Keratinocyte (primary cell): ENCODE data around the gene HTRA3. TPM values are rescaled to one million over a fixed set of nuclear protein-coding genes. Genes with fewer than 3 reads are reported as not detected.

Experiments used
- DNase-seq: peaks from one replicate; pipeline ENCODE4 v3.0.0-alpha.2; 2011; ENCODE audit warnings: low read depth, missing footprints, low spot score
- FAIRE-seq: peaks from 2 replicates; lab custom pipeline; 2011; peaks lifted over from hg19 to GRCh38; lab: Jason Lieb, UNC
- H2AFZ ChIP-seq: 2 replicates; pipeline ENCODE4 v1.6.0; 2012; ENCODE audit warnings: low read length, control low read depth, inconsistent platforms; ENCODE audit not compliant: control insufficient read depth
- H3K27ac ChIP-seq: 2 replicates; pipeline ENCODE4 v1.5.1; 2011; ENCODE audit warnings: low read length; ENCODE audit not compliant: control insufficient read depth, insufficient read depth
- H3K27me3 ChIP-seq: 3 replicates; pipeline ENCODE4 v1.6.0; 2011; ENCODE audit warnings: low read length; ENCODE audit not compliant: control insufficient read depth, insufficient read depth; ENCODE audit errors: extremely low read depth
- H3K36me3 ChIP-seq, 2 experiments: 2 replicates in 1 of 2; 3 replicates in 1 of 2; pipeline ENCODE4 v1.5.1; 2011; ENCODE audit warnings: low read length in 2 of 2, mild to moderate bottlenecking in 1 of 2; ENCODE audit not compliant: control insufficient read depth in 2 of 2, insufficient read depth in 2 of 2; ENCODE audit errors: extremely low read depth in 1 of 2
- H3K4me1 ChIP-seq: 3 replicates; pipeline ENCODE4 v1.5.1; 2011; ENCODE audit warnings: low read length; ENCODE audit not compliant: control insufficient read depth, insufficient read depth; ENCODE audit errors: extremely low read depth
- H3K4me2 ChIP-seq: 3 replicates; pipeline ENCODE4 v1.6.0; 2011; ENCODE audit warnings: low read depth, low read length; ENCODE audit not compliant: control insufficient read depth, insufficient read depth; ENCODE audit errors: extremely low read depth
- H3K4me3 ChIP-seq, 3 experiments: fragments of 200-600 bp in 1 of 3; sonication (generic) in 1 of 3; 2 replicates in 2 of 3; 3 replicates in 1 of 3; pipeline ENCODE4 v1.5.1; 2011 to 2016; ENCODE audit warnings: low read length in 3 of 3, mild to moderate bottlenecking in 3 of 3, control low read depth in 2 of 3, inconsistent platforms in 1 of 3, low read depth in 1 of 3, mixed read lengths in 1 of 3, mixed run types in 1 of 3, moderate library complexity in 1 of 3; ENCODE audit not compliant: control insufficient read depth in 2 of 3, insufficient read depth in 2 of 3; ENCODE audit errors: extremely low read depth in 1 of 3
- H3K79me2 ChIP-seq: 2 replicates; pipeline ENCODE4 v1.6.0; 2012; ENCODE audit warnings: low read length; ENCODE audit not compliant: control insufficient read depth, insufficient read depth
- H3K9ac ChIP-seq: 3 replicates; pipeline ENCODE4 v1.6.0; 2011; ENCODE audit warnings: low read length; ENCODE audit not compliant: control insufficient read depth, insufficient read depth; ENCODE audit errors: extremely low read depth
- H3K9me1 ChIP-seq: 3 replicates; pipeline ENCODE4 v1.6.0; 2011; ENCODE audit warnings: low read length; ENCODE audit not compliant: control insufficient read depth, insufficient read depth; ENCODE audit errors: extremely low read depth
- H3K9me3 ChIP-seq: 2 replicates; pipeline ENCODE4 v1.5.1; 2012; ENCODE audit warnings: low read depth, low read length; ENCODE audit not compliant: control insufficient read depth
- H4K20me1 ChIP-seq: 3 replicates; pipeline ENCODE4 v1.6.0; 2011; ENCODE audit warnings: low read length; ENCODE audit not compliant: control insufficient read depth, insufficient read depth; ENCODE audit errors: extremely low read depth
- EZH2 ChIP-seq: IDR thresholded peaks from one replicate; pipeline ENCODE4 v1.6.1; 2012; ENCODE audit warnings: inconsistent platforms, mild to moderate bottlenecking, low read length, moderate library complexity
- dilution Hi-C: fragments of 300-500 bp; cut with MboI; formaldehyde crosslinking; loops from one replicate; pipeline ENCODE4 v1.7.0; 2020; ENCODE audit warnings: low sequenced_read_pairs; ENCODE audit not compliant: extremely low pct_ligation_motif_present
- polyA plus RNA-seq, 5 experiments: library from polyadenylated mRNA; depleted of rRNA in 3 of 5; stranded (reverse) in 3 of 5; stranded (forward) in 1 of 5; unstranded in 1 of 5; fragments of >200 nt; gene quantifications; 1 replicate in 1 of 5; 2 replicates in 3 of 5; 3 replicates in 1 of 5; pipeline versions ENCODE4 v1.2.1 to v1.2.3, GENCODE V29; 2011 to 2012; ENCODE audit warnings: missing spikeins in 2 of 5, low read depth in 1 of 5, low replicate concordance in 1 of 5
- TF ChIP-seq, protein P1 (sequence below), 3 experiments: IDR thresholded peaks in 1 of 3; conservative IDR thresholded peaks in 1 of 3; optimal IDR thresholded peaks in 1 of 3; 2 replicates in 2 of 3; 3 replicates in 1 of 3; pipeline versions ENCODE3 to v1.5.1; 2011; ENCODE audit warnings: low read length in 3 of 3, mild to moderate bottlenecking in 3 of 3, moderate library complexity in 2 of 3, control low read depth in 1 of 3, inconsistent platforms in 1 of 3; ENCODE audit not compliant: insufficient read depth in 2 of 3; ENCODE audit errors: extremely low read depth in 1 of 3

Gene HTRA3
- polyA plus RNA-seq, 1 donor (not counting 4 experiments of a cell fraction or from before 2014, with no cell fraction given): not detected

- dilution Hi-C loops: no loop called here
Measured at GRCh38 chr4:8304827-8305695, 35.5 kb downstream of the HTRA3 start.

DNA sequence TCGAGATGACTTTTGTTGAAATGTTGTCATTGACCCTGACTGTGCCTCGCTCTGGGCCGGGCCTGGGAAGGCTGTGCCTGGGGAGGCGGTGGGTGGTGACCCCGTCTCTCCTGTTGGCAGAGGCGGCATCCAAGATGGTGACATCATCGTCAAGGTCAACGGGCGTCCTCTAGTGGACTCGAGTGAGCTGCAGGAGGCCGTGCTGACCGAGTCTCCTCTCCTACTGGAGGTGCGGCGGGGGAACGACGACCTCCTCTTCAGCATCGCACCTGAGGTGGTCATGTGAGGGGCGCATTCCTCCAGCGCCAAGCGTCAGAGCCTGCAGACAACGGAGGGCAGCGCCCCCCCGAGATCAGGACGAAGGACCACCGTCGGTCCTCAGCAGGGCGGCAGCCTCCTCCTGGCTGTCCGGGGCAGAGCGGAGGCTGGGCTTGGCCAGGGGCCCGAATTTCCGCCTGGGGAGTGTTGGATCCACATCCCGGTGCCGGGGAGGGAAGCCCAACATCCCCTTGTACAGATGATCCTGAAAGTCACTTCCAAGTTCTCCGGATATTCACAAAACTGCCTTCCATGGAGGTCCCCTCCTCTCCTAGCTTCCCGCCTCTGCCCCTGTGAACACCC lies 36.4 kb downstream of the HTRA3 start:
- dilution Hi-C loops: no loop called here
- Histone ChIP-seq H2AFZ (no peak overlapping the region), H3K9me3 (no peaks in the 10 kb centered on the region), H3K9ac (no peak overlapping the region), H4K20me1 (no peaks in the 10 kb centered on the region), H3K79me2 (no peaks in the 10 kb centered on the region), H3K36me3 (no peaks in the 10 kb centered on the region), H3K9me1 (no peaks in the 10 kb centered on the region), H3K4me3 (no peak overlapping the region), H3K27me3 (peaks cover 15% of the 10 kb centered on the region), H3K4me1 (peaks cover 4% of the 10 kb centered on the region), H3K4me2 (no peak overlapping the region), H3K27ac (no peak overlapping the region)
- no peak for FAIRE-seq
- TF ChIP-seq, protein P1, sequence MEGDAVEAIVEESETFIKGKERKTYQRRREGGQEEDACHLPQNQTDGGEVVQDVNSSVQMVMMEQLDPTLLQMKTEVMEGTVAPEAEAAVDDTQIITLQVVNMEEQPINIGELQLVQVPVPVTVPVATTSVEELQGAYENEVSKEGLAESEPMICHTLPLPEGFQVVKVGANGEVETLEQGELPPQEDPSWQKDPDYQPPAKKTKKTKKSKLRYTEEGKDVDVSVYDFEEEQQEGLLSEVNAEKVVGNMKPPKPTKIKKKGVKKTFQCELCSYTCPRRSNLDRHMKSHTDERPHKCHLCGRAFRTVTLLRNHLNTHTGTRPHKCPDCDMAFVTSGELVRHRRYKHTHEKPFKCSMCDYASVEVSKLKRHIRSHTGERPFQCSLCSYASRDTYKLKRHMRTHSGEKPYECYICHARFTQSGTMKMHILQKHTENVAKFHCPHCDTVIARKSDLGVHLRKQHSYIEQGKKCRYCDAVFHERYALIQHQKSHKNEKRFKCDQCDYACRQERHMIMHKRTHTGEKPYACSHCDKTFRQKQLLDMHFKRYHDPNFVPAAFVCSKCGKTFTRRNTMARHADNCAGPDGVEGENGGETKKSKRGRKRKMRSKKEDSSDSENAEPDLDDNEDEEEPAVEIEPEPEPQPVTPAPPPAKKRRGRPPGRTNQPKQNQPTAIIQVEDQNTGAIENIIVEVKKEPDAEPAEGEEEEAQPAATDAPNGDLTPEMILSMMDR (optimal IDR thresholded peaks at IDR 0.05 in 1 of 3, IDR thresholded peaks at IDR 0.05 in 1 of 3, conservative IDR thresholded peaks at IDR 0.05 in 1 of 3; ENCODE audit: extremely low read depth in 1 of 3, insufficient read depth in 2 of 3, low read length in 3 of 3): no peak
- no peak for TF ChIP-seq EZH2
- DNase-seq: no peak

More at GRCh38 chr4:8304827-8305695, 35.5 kb downstream of the HTRA3 start:
- Histone ChIP-seq H3K27ac (no peak overlapping the region), H3K4me3 (no peak overlapping the region), H3K9me1 (no peaks in the 10 kb centered on the region), H2AFZ (no peak overlapping the region), H4K20me1 (no peaks in the 10 kb centered on the region), H3K27me3 (peaks cover 11% of the 10 kb centered on the region), H3K9ac (no peak overlapping the region), H3K4me2 (no peak overlapping the region), H3K9me3 (no peaks in the 10 kb centered on the region), H3K36me3 (no peaks in the 10 kb centered on the region), H3K4me1 (peaks cover 4% of the 10 kb centered on the region), H3K79me2 (no peaks in the 10 kb centered on the region)
- FAIRE-seq (no peak), DNase-seq (no peak)
- TF ChIP-seq EZH2: no peak
- TF ChIP-seq, protein P1 (optimal IDR thresholded peaks at IDR 0.05 in 1 of 3, IDR thresholded peaks at IDR 0.05 in 1 of 3, conservative IDR thresholded peaks at IDR 0.05 in 1 of 3; ENCODE audit: extremely low read depth in 1 of 3, insufficient read depth in 2 of 3, low read length in 3 of 3): no peak
